ENCODE measurements around the gene RARA.

Gene RARA

GRCh38 chr17:40343219-40344119, 34.5 kb downstream of the RARA start:
- Histone ChIP-seq H3K27me3 (ENCODE audit: control insufficient read depth in 5 of 5, insufficient read depth in 4 of 5, low read length in 5 of 5) (no peaks in the 10 kb centered on the region), H3K4me1 (ENCODE audit: control insufficient read depth in 5 of 5, insufficient read depth in 5 of 5, low read length in 5 of 5) (peaks cover 18 to 92% (median 80%) of the 10 kb centered on the region in 5 donors), H3K27ac (ENCODE audit: low read depth, low read length) (peak overlapping the region; percentile 87), H3K36me3 (ENCODE audit: control insufficient read depth in 5 of 5, insufficient read depth in 5 of 5, low read length in 5 of 5) (peaks cover 0 to 12% (median 4%) of the 10 kb centered on the region in 5 donors), H3K9ac (ENCODE audit: low read length in 5 of 5) (peak overlapping the region; percentile 77 to 93 (median 87)), H3K9me3 (ENCODE audit: control insufficient read depth in 5 of 5, low read length in 5 of 5) (no peaks in the 10 kb centered on the region), H3K4me3 (ENCODE audit: low read depth in 1 of 5, low read length in 5 of 5) (peak overlapping the region; percentile 84 to 91 (median 85))

GRCh38 chr17:40344421-40345160, 35.6 kb downstream of the RARA start:
- peaks cover 26 to 96% (median 82%) of the 10 kb centered on the region in 5 donors for H3K4me1 ChIP-seq (ENCODE audit: control insufficient read depth in 5 of 5, insufficient read depth in 5 of 5, low read length in 5 of 5)
- H3K27me3 ChIP-seq (ENCODE audit: control insufficient read depth in 5 of 5, insufficient read depth in 4 of 5, low read length in 5 of 5) = no peaks in the 10 kb centered on the region
- peak overlapping the region; percentile 84 to 91 (median 85) for H3K4me3 ChIP-seq (ENCODE audit: low read depth in 1 of 5, low read length in 5 of 5)
- H3K27ac ChIP-seq (ENCODE audit: low read depth, low read length) = peak overlapping the region; percentile 87
- H3K36me3 ChIP-seq (ENCODE audit: control insufficient read depth in 5 of 5, insufficient read depth in 5 of 5, low read length in 5 of 5) = peaks cover 0 to 23% (median 13%) of the 10 kb centered on the region in 5 donors
- peak overlapping the region in 4 of 5 donors; percentile 56 to 93 (median 90) for H3K9ac ChIP-seq (ENCODE audit: low read length in 5 of 5)
- H3K9me3 ChIP-seq (ENCODE audit: control insufficient read depth in 5 of 5, low read length in 5 of 5) = no peaks in the 10 kb centered on the region

GRCh38 chr17:40345161-40345993, 36.4 kb downstream of the RARA start:
- Histone ChIP-seq H3K36me3 (ENCODE audit: control insufficient read depth in 5 of 5, insufficient read depth in 5 of 5, low read length in 5 of 5) (peaks cover 0 to 23% (median 14%) of the 10 kb centered on the region in 5 donors), H3K4me3 (ENCODE audit: low read depth in 1 of 5, low read length in 5 of 5) (peak overlapping the region; percentile 84 to 91 (median 85)), H3K9ac (ENCODE audit: low read length in 5 of 5) (peak overlapping the region; percentile 21 to 93 (median 57)), H3K27me3 (ENCODE audit: control insufficient read depth in 5 of 5, insufficient read depth in 4 of 5, low read length in 5 of 5) (no peaks in the 10 kb centered on the region), H3K9me3 (ENCODE audit: control insufficient read depth in 5 of 5, low read length in 5 of 5) (no peaks in the 10 kb centered on the region), H3K27ac (ENCODE audit: low read depth, low read length) (peak overlapping the region; percentile 87), H3K4me1 (ENCODE audit: control insufficient read depth in 5 of 5, insufficient read depth in 5 of 5, low read length in 5 of 5) (peaks cover 30 to 96% (median 86%) of the 10 kb centered on the region in 5 donors)

GRCh38 chr17:40345994-40346764, 37.2 kb downstream of the RARA start:
- Histone ChIP-seq H3K27ac (ENCODE audit: low read depth, low read length) (peak overlapping the region; percentile 87), H3K9ac (ENCODE audit: low read length in 5 of 5) (peak overlapping the region in 4 of 5 donors; percentile 21 to 92 (median 57)), H3K9me3 (ENCODE audit: control insufficient read depth in 5 of 5, low read length in 5 of 5) (no peaks in the 10 kb centered on the region), H3K36me3 (ENCODE audit: control insufficient read depth in 5 of 5, insufficient read depth in 5 of 5, low read length in 5 of 5) (peaks cover 0 to 27% (median 14%) of the 10 kb centered on the region in 5 donors), H3K27me3 (ENCODE audit: control insufficient read depth in 5 of 5, insufficient read depth in 4 of 5, low read length in 5 of 5) (no peaks in the 10 kb centered on the region), H3K4me3 (ENCODE audit: low read depth in 1 of 5, low read length in 5 of 5) (peak overlapping the region; percentile 49 to 91 (median 85)), H3K4me1 (ENCODE audit: control insufficient read depth in 5 of 5, insufficient read depth in 5 of 5, low read length in 5 of 5) (peaks cover 30 to 92% (median 84%) of the 10 kb centered on the region in 5 donors)

GRCh38 chr17:40346765-40347158, 37.8 kb downstream of the RARA start:
- H3K4me1 ChIP-seq (ENCODE audit: control insufficient read depth in 5 of 5, insufficient read depth in 5 of 5, low read length in 5 of 5) = peaks cover 30 to 86% (median 81%) of the 10 kb centered on the region in 5 donors
- H3K27me3 ChIP-seq (ENCODE audit: control insufficient read depth in 5 of 5, insufficient read depth in 4 of 5, low read length in 5 of 5) = no peaks in the 10 kb centered on the region
- peak overlapping the region in 1 of 5 donors; percentile 48 for H3K9ac ChIP-seq (ENCODE audit: low read length in 5 of 5)
- H3K9me3 ChIP-seq (ENCODE audit: control insufficient read depth in 5 of 5, low read length in 5 of 5) = no peaks in the 10 kb centered on the region
- H3K27ac ChIP-seq (ENCODE audit: low read depth, low read length) = peak overlapping the region; percentile 87
- peaks cover 0 to 33% (median 20%) of the 10 kb centered on the region in 5 donors for H3K36me3 ChIP-seq (ENCODE audit: control insufficient read depth in 5 of 5, insufficient read depth in 5 of 5, low read length in 5 of 5)
- peak overlapping the region in 4 of 5 donors; percentile 22 to 41 (median 32) for H3K4me3 ChIP-seq (ENCODE audit: low read depth in 1 of 5, low read length in 5 of 5)

- peak overlapping the region in 1 of 5 donors; percentile 53 for H3K9ac ChIP-seq (ENCODE audit: low read length in 5 of 5)
- H3K36me3 ChIP-seq (ENCODE audit: control insufficient read depth in 5 of 5, insufficient read depth in 5 of 5, low read length in 5 of 5) = peaks cover 0 to 41% (median 28%) of the 10 kb centered on the region in 5 donors
- peaks cover 30 to 85% (median 78%) of the 10 kb centered on the region in 5 donors for H3K4me1 ChIP-seq (ENCODE audit: control insufficient read depth in 5 of 5, insufficient read depth in 5 of 5, low read length in 5 of 5)
- H3K27me3 ChIP-seq (ENCODE audit: control insufficient read depth in 5 of 5, insufficient read depth in 4 of 5, low read length in 5 of 5) = no peaks in the 10 kb centered on the region
- H3K9me3 ChIP-seq (ENCODE audit: control insufficient read depth in 5 of 5, low read length in 5 of 5) = no peaks in the 10 kb centered on the region
- H3K4me3 ChIP-seq (ENCODE audit: low read depth in 1 of 5, low read length in 5 of 5) = peak overlapping the region in 4 of 5 donors; percentile 25 to 41 (median 38)
- H3K27ac ChIP-seq (ENCODE audit: low read depth, low read length) = no peak overlapping the region
These were observed 38.5 kb downstream of the RARA start for GRCh38 chr17:40347319-40348135.

- Histone ChIP-seq H3K27me3 (ENCODE audit: control insufficient read depth in 5 of 5, insufficient read depth in 4 of 5, low read length in 5 of 5) (no peaks in the 10 kb centered on the region), H3K36me3 (ENCODE audit: control insufficient read depth in 5 of 5, insufficient read depth in 5 of 5, low read length in 5 of 5) (peaks cover 0 to 47% (median 33%) of the 10 kb centered on the region in 5 donors), H3K9ac (ENCODE audit: low read length in 5 of 5) (peak overlapping the region in 1 of 5 donors; percentile 53), H3K4me3 (ENCODE audit: low read depth in 1 of 5, low read length in 5 of 5) (peak overlapping the region in 3 of 5 donors; percentile 27 to 39 (median 38)), H3K4me1 (ENCODE audit: control insufficient read depth in 5 of 5, insufficient read depth in 5 of 5, low read length in 5 of 5) (peaks cover 30 to 79% (median 75%) of the 10 kb centered on the region in 5 donors), H3K9me3 (ENCODE audit: control insufficient read depth in 5 of 5, low read length in 5 of 5) (no peaks in the 10 kb centered on the region), H3K27ac (ENCODE audit: low read depth, low read length) (no peak overlapping the region)
These were observed 39.1 kb downstream of the RARA start for GRCh38 chr17:40348136-40348504.

- Histone ChIP-seq H3K9ac (ENCODE audit: low read length in 5 of 5) (no peak overlapping the region), H3K27ac (ENCODE audit: low read depth, low read length) (peak overlapping the region; percentile 6), H3K4me1 (ENCODE audit: control insufficient read depth in 5 of 5, insufficient read depth in 5 of 5, low read length in 5 of 5) (peaks cover 30 to 72% (median 68%) of the 10 kb centered on the region in 5 donors), H3K36me3 (ENCODE audit: control insufficient read depth in 5 of 5, insufficient read depth in 5 of 5, low read length in 5 of 5) (peaks cover 0 to 54% (median 35%) of the 10 kb centered on the region in 5 donors), H3K27me3 (ENCODE audit: control insufficient read depth in 5 of 5, insufficient read depth in 4 of 5, low read length in 5 of 5) (no peaks in the 10 kb centered on the region), H3K9me3 (ENCODE audit: control insufficient read depth in 5 of 5, low read length in 5 of 5) (no peaks in the 10 kb centered on the region), H3K4me3 (ENCODE audit: low read depth in 1 of 5, low read length in 5 of 5) (peak overlapping the region in 2 of 5 donors; percentile 27 to 38)
These were observed 39.8 kb downstream of the RARA start for GRCh38 chr17:40348562-40349476.
